Stimulated activated naive CD8-positive, alpha-beta T cell treated with anti-CD3 and anti-CD28 coated beads, Interleukin-15, Interleukin-2, amounts not matched to agents 100 U/mL and 50 U/mL, for 24 hours (primary cell): Measurements from ENCODE around the gene B3GAT2.

Experiments
- ATAC-seq: fragments of 150-1000 bp; cut with Tn5 transposase; one replicate; pipeline ENCODE4 v1.10.0; 2021
- DNase-seq: peaks from one replicate; pipeline ENCODE4 v3.0.0; 2021

B3GAT2 gene

GRCh38 chr6:70842541-70842940 lies 114.3 kb downstream of the B3GAT2 start:
- ATAC-seq = no peak
- DNase-seq = no peak

GRCh38 chr6:70841112-70841511 lies 115.7 kb downstream of the B3GAT2 start:
- no peak for DNase-seq
- ATAC-seq = peak; percentile 32

- ATAC-seq (no peak), DNase-seq (no peak)
Observed at GRCh38 chr6:70839286-70840266, 117.3 kb downstream of the B3GAT2 start.

- ATAC-seq (no peak), DNase-seq (no peak)
Observed at GRCh38 chr6:70838907-70839285, 118.0 kb downstream of the B3GAT2 start.

GRCh38 chr6:70834520-70834919 lies 122.3 kb downstream of the B3GAT2 start:
- ATAC-seq (no peak), DNase-seq (no peak)

- DNase-seq (no peak), ATAC-seq (no peak)
Observed at GRCh38 chr6:70831427-70831826, 125.4 kb downstream of the B3GAT2 start.

GRCh38 chr6:70823651-70824050 lies 133.2 kb downstream of the B3GAT2 start:
- no peak for ATAC-seq

GRCh38 chr6:70821751-70822150 lies 135.1 kb downstream of the B3GAT2 start:
- DNase-seq = no peak
- ATAC-seq = no peak

More at GRCh38 chr6:70823651-70824050, 133.2 kb downstream of the B3GAT2 start:
- no peak for DNase-seq

- ATAC-seq (no peak), DNase-seq (no peak)
Observed at GRCh38 chr6:70820778-70821177, 136.1 kb downstream of the B3GAT2 start.

- DNase-seq (no peak), ATAC-seq (no peak)
Observed at GRCh38 chr6:70819646-70820045, 137.2 kb downstream of the B3GAT2 start.

- DNase-seq (no peak), ATAC-seq (no peak)
Observed at GRCh38 chr6:70813885-70814284, 143.0 kb downstream of the B3GAT2 start.

GRCh38 chr6:70811788-70812187 lies 145.1 kb downstream of the B3GAT2 start:
- no peak for DNase-seq
- ATAC-seq = no peak
